IPS-18a (cell line): ENCODE data around the gene KCNK2.

ENCODE experiments used
- H3K27ac ChIP-seq: one replicate; pipeline ENCODE4 v1.5.1; 2013; ENCODE audit warnings: low read length
- H3K27me3 ChIP-seq: one replicate; pipeline ENCODE4 v1.6.1; 2013; ENCODE audit warnings: mild to moderate bottlenecking, low read length; ENCODE audit not compliant: control insufficient read depth, insufficient read depth
- H3K36me3 ChIP-seq: one replicate; pipeline ENCODE4 v1.6.1; 2013; ENCODE audit warnings: low read depth, low read length; ENCODE audit not compliant: control insufficient read depth
- H3K4me1 ChIP-seq: one replicate; pipeline ENCODE4 v1.6.1; 2013; ENCODE audit warnings: low read depth, low read length; ENCODE audit not compliant: control insufficient read depth
- H3K4me3 ChIP-seq: one replicate; pipeline ENCODE4 v1.5.1; 2013; ENCODE audit warnings: low read length
- H3K9ac ChIP-seq: one replicate; pipeline ENCODE4 v1.6.1; 2013; ENCODE audit warnings: mild to moderate bottlenecking, low read length, moderate library complexity
- H3K9me3 ChIP-seq: one replicate; pipeline ENCODE4 v1.6.1; 2013; ENCODE audit warnings: low read depth, low read length; ENCODE audit not compliant: control insufficient read depth

KCNK2 gene

DNA sequence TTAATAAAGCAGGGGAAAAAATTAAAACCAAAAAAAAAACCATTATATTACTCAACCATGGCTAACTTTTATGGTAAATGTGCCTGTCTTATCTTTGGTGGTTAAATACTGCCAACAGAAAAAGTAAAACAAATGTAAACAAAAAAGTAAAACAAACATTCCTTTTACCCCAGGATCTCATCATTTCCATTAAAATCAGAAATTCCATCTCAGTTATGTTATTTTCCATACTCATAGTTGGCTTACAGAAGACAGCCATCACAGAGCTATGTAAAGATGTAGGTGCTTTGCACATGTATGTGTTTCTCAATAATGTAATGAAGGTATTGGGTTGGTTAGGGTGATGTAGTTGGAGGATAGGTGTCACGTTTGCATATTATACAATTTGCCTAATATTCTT is 185.0 kb downstream of the KCNK2 start:
- H3K4me3 ChIP-seq: no peak overlapping the region
- no peak overlapping the region for H3K27ac ChIP-seq
- H3K9ac ChIP-seq: no peak overlapping the region
- H3K36me3 ChIP-seq: no peaks in the 10 kb centered on the region
- H3K27me3 ChIP-seq: no peaks in the 10 kb centered on the region
- no peaks in the 10 kb centered on the region for H3K9me3 ChIP-seq
- H3K4me1 ChIP-seq: no peaks in the 10 kb centered on the region

DNA sequence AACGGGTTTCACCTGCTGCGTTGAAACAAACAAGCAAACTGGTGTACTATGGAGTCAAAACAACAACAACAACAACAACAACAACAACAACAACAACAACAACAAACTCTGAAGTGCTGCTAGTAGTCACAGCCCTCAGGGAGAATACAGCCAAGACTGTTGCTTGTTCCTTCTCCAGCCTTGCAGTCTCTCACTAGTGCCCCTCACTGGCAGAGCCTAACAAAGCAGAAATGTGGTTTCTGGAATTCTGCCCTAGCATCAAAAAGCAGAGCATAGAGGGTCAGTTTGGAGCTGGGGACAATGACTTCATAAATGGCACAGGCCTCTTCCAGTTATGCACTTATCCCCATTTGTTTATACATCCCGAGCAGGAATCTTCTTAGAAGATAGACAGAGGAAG is 187.4 kb downstream of the KCNK2 start:
- Histone ChIP-seq H3K9ac (no peak overlapping the region), H3K36me3 (no peaks in the 10 kb centered on the region), H3K9me3 (no peaks in the 10 kb centered on the region), H3K4me1 (peaks cover 3% of the 10 kb centered on the region), H3K4me3 (no peak overlapping the region), H3K27me3 (no peaks in the 10 kb centered on the region), H3K27ac (no peak overlapping the region)

DNA sequence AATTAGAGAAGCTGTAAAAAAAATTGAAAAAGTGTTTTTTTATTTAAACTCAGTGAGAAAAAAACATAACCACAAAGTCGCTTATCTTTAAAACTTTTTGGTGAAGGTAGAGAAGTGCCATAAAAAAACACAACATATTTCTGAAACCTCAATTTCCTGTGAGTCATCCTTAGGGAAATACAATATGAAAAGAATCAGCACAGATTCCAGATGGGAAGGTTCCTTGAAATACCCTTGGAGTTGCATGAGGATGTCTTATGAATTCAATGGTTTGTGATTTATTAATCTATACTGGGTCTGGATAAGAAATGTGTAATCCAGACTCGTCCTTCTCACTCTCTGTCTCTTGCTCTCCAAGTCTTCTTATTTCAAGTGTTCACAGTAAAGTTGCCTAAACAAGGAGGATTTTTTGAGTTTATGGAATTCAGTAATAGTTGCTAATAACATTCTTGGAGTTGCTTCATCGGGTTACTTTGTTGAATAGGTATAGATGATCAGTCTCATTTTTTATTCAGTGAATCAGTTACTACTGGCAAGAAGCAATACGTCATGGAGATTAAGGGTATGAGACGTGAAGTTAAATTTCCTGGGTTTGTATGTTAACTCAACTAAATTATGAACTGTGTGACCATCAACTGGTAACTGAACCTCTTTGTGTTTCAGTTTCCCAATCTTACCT is 191.4 kb downstream of the KCNK2 start:
- H3K27ac ChIP-seq: no peak overlapping the region

DNA sequence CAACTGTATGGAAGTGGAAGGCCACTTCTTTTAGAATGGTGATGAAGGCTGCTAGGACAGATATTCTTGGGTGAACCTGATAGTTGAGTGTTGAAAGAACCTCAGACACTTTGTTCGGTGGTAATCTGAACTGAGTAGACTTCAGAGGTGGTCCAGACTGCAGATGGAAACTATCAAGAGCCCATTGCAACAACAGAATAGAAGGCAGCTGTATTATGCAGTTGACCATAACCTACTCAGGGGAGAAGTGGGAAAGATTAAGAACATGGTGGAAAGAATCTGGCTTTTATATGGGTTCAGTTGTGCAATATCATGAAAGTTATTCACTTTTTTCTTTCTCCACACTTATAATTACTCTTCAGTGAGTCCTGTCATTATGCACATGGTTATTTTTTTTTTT is 194.0 kb downstream of the KCNK2 start:
- Histone ChIP-seq H3K27me3 (no peaks in the 10 kb centered on the region), H3K27ac (no peak overlapping the region), H3K9me3 (no peaks in the 10 kb centered on the region), H3K36me3 (no peaks in the 10 kb centered on the region), H3K4me1 (peaks cover 4% of the 10 kb centered on the region), H3K4me3 (no peak overlapping the region), H3K9ac (no peak overlapping the region)

More for the DNA sequence above, 191.4 kb downstream of the KCNK2 start:
- no peaks in the 10 kb centered on the region for H3K27me3 ChIP-seq
- no peak overlapping the region for H3K4me3 ChIP-seq
- peaks cover 4% of the 10 kb centered on the region for H3K4me1 ChIP-seq
- no peaks in the 10 kb centered on the region for H3K36me3 ChIP-seq
- no peaks in the 10 kb centered on the region for H3K9me3 ChIP-seq
- H3K9ac ChIP-seq: no peak overlapping the region

DNA sequence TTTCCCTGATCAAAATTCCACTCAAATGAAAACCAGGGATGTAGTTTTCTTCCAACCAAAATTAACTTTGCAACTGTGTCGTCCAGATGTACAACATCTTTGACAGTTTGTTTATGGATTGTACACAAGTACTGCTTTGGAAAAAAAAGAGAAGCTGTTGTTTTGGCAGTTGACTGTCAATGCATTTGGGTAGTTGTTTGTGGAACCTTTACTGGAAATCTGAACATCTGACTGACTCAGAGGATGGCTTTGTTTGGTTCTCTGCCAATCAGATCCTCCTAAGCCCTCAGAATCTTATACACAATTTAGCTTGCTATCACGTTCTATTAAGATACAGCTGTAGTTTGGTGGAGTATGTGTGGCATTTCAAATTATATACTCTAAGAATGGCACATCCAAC is 195.0 kb downstream of the KCNK2 start:
- Histone ChIP-seq H3K36me3 (no peaks in the 10 kb centered on the region), H3K27ac (no peak overlapping the region), H3K4me3 (no peak overlapping the region), H3K9me3 (no peaks in the 10 kb centered on the region), H3K27me3 (no peaks in the 10 kb centered on the region), H3K9ac (no peak overlapping the region), H3K4me1 (peaks cover 4% of the 10 kb centered on the region)

DNA sequence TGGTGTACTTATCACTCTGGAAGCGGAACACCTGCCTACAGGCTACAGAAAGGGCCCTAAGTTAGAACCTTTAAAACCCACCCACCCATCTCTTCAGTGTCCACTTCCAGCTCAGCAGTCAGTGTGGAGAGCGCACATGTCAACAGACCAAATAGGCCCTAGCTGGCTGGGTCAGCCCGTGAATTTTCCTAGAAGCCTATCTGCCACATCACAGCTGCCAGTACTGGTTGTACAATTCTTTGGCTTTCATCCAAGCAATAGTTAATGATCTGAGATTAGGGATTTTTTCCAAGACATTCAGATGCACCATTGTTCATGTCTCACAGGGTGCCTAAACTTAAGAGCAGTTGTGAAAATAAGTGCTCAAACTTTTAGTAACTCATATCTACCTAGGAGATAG is 197.1 kb downstream of the KCNK2 start:
- no peaks in the 10 kb centered on the region for H3K27me3 ChIP-seq
- H3K9ac ChIP-seq: no peak overlapping the region
- no peak overlapping the region for H3K4me3 ChIP-seq
- no peaks in the 10 kb centered on the region for H3K9me3 ChIP-seq
- H3K4me1 ChIP-seq: peaks cover 3% of the 10 kb centered on the region
- no peak overlapping the region for H3K27ac ChIP-seq
- H3K36me3 ChIP-seq: no peaks in the 10 kb centered on the region

DNA sequence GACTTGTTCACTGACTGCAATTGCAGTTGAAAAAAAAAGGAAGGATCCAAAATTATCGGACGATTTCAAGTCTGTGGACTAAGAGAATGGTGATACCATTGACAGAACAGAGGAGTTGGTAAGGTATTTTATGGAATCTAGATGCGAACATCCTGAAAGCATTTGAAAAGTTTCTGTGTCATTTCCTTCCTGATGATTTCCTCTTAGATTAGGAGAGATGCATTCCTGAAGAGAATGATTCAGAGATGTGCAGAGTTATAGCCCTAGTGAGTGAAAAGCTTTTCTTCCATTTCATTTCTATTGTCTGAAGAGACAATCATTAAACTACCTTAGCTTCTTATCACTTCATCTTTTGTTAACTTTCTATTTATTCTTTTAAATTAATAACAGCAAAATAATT is 200.0 kb downstream of the KCNK2 start:
- H3K36me3 ChIP-seq: no peaks in the 10 kb centered on the region
- H3K27ac ChIP-seq: no peak overlapping the region
- H3K27me3 ChIP-seq: no peaks in the 10 kb centered on the region
- H3K4me1 ChIP-seq: no peaks in the 10 kb centered on the region
- no peak overlapping the region for H3K9ac ChIP-seq
- H3K4me3 ChIP-seq: no peak overlapping the region
- H3K9me3 ChIP-seq: no peaks in the 10 kb centered on the region

DNA sequence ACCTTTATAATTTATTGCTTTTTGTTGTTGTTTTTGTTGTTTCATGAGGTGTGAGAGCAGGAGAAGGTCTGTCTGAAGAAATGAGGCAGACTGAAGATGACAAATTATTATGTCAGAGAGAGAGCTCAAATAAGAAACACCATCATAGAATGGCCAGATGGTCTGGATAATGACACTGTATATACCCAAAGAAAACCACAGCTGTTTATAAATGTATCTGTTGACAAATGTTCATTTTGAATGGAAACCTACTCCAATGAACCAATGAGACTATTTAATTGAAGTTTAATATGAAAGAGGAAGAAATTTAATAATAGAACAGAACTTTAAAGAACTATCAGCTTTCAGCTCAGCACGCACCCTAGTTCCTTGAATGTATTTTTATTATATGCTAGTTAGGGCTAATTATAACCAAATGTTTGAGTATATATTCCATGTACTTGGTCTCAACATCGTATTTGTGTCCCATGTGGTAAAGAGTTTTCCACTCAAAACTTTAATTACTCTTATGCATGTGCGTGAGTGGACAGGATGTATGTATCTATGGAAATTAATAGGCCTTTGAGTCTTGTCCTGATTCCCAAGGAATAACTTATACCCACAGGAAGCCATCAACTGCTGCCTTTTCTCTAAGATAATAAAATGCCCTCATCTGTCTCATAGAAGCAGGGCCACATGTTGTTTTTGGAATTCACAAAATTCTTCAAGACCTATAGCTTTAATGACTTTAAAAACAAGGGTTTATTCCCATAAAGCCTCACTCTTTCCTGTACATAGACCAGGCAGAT is 202.7 kb downstream of the KCNK2 start:
- Histone ChIP-seq H3K9me3 (no peaks in the 10 kb centered on the region), H3K36me3 (no peaks in the 10 kb centered on the region), H3K27me3 (no peaks in the 10 kb centered on the region), H3K9ac (no peak overlapping the region), H3K4me3 (no peak overlapping the region), H3K4me1 (no peaks in the 10 kb centered on the region), H3K27ac (no peak overlapping the region)
